Coronary artery (tissue), 2 donors: ENCODE results near the gene ACRBP.

Experiments used
- DNase-seq: peaks from one replicate; pipeline ENCODE4 v3.0.0-alpha.2; 2017; ENCODE audit warnings: low spot score
- H3K27ac ChIP-seq, 2 donors: fragments of 200-600 bp; sonication (generic); one replicate each; pipeline ENCODE4 v1.5.1; 2016 to 2019
- H3K4me3 ChIP-seq: fragments of 200-600 bp; sonication (generic); 2 replicates; pipeline ENCODE4 v1.5.1; 2016; ENCODE audit warnings: mild to moderate bottlenecking, moderate library complexity
- TF ChIP-seq, protein P1 (sequence below): fragments of 200-600 bp; sonication (generic); IDR thresholded peaks from one replicate; pipeline ENCODE4 v1.5.1; 2019; ENCODE audit warnings: antibody characterized with exemption

ACRBP gene

DNA sequence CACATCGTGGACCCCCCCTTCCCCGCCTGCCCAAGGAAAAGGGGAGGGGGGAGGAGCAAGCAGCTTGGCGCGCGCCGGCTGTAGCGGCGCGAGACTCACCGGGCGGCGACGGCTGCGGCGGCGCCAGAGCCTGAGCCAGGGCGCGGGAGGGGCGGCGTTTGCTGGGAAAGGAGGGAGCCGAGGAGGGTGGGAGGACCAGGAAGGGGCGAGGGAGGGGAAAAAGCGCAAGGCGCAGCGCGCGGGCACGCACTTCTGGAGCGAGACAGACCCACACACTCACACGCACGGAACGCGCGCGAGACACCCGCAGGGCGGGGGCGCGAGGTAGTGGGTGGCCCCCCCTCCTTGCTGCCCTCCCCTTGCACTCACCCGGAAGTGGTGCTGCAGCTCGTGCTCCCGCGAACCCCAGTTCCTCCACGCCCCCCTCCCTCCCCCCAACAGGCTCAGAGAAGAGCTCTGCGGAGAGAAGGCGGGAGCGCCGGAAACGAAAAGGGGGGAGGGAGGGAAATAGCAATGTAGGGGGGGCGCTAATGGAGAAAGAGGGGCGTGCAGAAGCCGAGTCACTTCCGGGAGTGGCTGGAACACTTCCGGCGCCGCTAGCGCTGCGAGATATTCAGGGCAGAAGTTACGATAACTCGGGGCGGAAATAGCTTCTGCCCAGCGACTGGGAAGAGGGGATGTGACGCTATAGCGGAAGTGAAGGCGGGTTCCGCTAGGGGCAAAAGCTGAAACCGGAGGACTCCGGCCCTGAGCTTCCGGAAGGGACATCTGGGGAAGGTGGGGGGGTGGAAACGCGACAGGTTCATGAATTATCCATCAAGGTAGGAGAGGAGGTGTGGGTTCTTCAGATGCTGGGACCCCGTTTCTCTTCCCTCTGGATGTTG is 42.0 kb upstream of the ACRBP start, which contains the start of gene ZNF384:
Gene ZNF384 (minus strand): TSS at position 377 of the 884 bp plus-strand sequence. CDS start 9,855 bp downstream, outside the sequence.
- TF ChIP-seq, protein P1, sequence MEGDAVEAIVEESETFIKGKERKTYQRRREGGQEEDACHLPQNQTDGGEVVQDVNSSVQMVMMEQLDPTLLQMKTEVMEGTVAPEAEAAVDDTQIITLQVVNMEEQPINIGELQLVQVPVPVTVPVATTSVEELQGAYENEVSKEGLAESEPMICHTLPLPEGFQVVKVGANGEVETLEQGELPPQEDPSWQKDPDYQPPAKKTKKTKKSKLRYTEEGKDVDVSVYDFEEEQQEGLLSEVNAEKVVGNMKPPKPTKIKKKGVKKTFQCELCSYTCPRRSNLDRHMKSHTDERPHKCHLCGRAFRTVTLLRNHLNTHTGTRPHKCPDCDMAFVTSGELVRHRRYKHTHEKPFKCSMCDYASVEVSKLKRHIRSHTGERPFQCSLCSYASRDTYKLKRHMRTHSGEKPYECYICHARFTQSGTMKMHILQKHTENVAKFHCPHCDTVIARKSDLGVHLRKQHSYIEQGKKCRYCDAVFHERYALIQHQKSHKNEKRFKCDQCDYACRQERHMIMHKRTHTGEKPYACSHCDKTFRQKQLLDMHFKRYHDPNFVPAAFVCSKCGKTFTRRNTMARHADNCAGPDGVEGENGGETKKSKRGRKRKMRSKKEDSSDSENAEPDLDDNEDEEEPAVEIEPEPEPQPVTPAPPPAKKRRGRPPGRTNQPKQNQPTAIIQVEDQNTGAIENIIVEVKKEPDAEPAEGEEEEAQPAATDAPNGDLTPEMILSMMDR = peak; percentile 21
- Histone ChIP-seq H3K27ac (peak within 1 kb of the TSS; percentile 97), H3K4me3 (peak within 1 kb of the TSS; percentile 88)
- peak; percentile 99 for DNase-seq

DNA sequence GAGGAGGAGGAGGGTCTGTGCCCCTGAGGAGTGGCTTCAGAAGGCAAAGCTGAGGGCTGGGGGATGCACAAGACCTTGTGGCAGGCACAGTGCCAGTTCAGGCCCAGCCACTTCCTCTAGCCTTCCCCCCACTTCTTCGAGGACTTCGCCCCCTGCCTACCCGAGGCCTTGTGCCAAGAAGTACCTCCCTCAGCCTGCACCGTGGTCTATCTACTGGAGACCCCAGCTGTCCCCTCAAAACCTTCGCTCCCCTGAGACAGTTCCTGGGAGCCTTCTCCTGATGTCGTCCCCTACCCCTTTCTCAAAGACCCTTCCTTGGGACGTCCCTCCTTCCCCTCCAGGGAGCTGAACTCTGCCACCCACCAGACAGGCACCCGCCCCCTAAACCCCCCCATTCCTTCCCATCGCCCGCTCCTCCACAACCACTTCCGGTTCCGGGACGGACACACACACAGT is 41.3 kb upstream of the ACRBP start:
- Histone ChIP-seq H3K27ac (peak overlapping the region; percentile 97), H3K4me3 (peak overlapping the region; percentile 88)
- TF ChIP-seq, protein P1 = no peak
- DNase-seq = no peak

DNA sequence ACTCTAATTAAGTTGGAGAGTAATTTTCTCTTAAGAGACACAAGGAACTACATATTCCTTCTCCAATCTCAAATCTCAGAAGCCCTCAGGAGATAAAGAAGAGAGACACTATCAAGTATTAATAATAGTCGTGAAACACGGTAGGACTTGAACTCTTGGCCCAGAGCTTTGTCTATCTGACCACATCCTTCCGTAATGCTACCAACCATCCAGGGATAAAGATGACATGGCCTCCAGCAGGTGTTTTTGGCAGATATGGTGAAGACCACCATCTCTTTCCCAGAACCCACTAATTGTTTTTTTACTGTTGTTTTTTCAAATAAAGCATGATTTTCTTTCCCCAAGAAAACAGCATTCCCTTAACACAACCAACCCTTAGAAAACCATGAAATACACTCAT is 38.6 kb upstream of the ACRBP start:
- H3K27ac ChIP-seq = no peak overlapping the region
- TF ChIP-seq, protein P1 = no peak

DNA sequence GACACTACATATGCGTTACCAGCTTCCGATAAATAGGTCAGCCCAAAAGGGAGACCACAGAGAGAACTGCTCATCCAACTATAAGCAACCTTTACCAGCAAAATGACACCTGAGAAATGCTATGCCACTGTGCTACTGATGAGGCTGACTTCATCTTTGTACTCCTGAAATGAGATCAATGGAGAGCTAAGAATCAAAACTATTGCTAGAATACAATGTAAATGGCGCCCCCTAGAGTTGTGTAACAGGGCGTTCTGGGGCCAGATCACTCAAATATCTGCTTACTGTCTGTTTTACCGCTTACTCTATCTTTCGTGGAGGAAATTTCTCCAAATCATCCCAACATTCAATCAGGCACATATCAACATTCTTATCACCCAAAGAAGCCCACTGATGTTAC is 37.4 kb upstream of the ACRBP start:
- TF ChIP-seq, protein P1 = no peak
- H3K4me3 ChIP-seq = no peak overlapping the region
- no peak overlapping the region for H3K27ac ChIP-seq
- no peak for DNase-seq

More for the DNA sequence above, 38.6 kb upstream of the ACRBP start:
- H3K4me3 ChIP-seq = no peak overlapping the region
- DNase-seq = no peak

DNA sequence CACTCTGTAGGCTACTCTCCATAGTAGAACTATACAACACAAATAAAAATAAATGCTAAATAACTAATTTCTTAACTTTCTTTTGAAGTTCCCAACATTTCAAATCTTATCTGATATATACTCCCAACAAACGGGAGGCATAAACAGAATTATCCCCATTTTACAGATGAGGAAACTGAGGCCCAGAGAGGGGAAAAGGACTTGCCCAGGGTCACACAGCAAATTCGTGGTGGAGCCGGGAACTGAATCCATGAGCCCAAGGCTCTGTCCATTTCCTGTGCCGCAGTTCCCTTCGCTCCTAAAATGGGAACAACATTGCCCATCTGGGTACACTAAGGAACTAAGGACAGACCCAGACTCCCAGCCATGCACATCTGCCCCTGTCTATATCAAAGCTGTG is 29.7 kb upstream of the ACRBP start:
- DNase-seq = no peak
- H3K27ac ChIP-seq = no peak overlapping the region
- H3K4me3 ChIP-seq = no peak overlapping the region
- TF ChIP-seq, protein P1 = no peak

DNA sequence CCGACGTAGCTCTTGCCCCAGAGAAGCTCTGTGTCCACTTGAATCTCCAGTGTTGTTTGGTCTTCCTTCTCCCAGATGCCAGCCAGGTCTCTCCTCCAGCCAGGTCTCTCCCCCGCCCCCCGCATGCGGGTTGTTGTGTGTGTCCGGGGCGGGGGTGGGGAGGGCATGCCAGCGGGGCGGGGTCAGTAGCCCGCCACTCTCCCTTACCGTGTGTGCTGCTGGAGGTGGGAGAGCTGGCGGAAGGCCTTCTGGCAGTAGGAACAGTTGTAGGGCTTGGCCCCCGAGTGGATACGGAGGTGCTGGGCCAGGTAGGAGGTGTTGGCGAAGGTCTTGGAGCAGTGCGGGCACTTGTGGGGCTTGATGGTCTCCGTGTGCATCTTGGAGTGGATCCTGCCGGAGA is 24.9 kb upstream of the ACRBP start:
- Histone ChIP-seq H3K27ac (no peak overlapping the region), H3K4me3 (no peak overlapping the region)
- no peak for DNase-seq
- TF ChIP-seq, protein P1 = no peak
